Esophagus squamous epithelium (tissue), 5 donors: ENCODE measurements around the gene DDX51. TPM values are rescaled to one million over a fixed set of nuclear protein-coding genes. Genes with fewer than 3 reads are reported as not detected.

Source experiments
- DNase-seq: peaks from one replicate; lab custom pipeline; 2025; lab: John Stamatoyannopoulos, UW
- H3K27ac ChIP-seq, 4 donors: fragments of 200-600 bp; sonication (generic); one replicate each; pipeline ENCODE4 v1.5.1; 2016 to 2019; ENCODE audit warnings: mild to moderate bottlenecking in 1 of 4
- H3K27me3 ChIP-seq, 4 donors: fragments of 200-600 bp; sonication (generic); 1 replicate in 3 of 4; 2 replicates in 1 of 4; pipeline versions ENCODE4 v1.5.1 to v1.6.0; 2017 to 2021; ENCODE audit warnings: antibody characterized with exemption in 1 of 4
- H3K36me3 ChIP-seq, 3 donors: fragments of 200-600 bp; sonication (generic); one replicate each; pipeline ENCODE4 v1.5.1; 2016 to 2019
- H3K4me1 ChIP-seq, 3 donors: fragments of 200-600 bp; sonication (generic); one replicate each; pipeline ENCODE4 v1.5.1; 2017 to 2019
- H3K4me3 ChIP-seq, 4 donors: fragments of 200-600 bp; sonication (generic); 1 replicate in 3 of 4; 2 replicates in 1 of 4; pipeline ENCODE4 v1.5.1; 2016 to 2019; ENCODE audit warnings: mild to moderate bottlenecking in 2 of 4, moderate library complexity in 1 of 4
- H3K9me3 ChIP-seq, 3 donors: fragments of 200-600 bp; sonication (generic); one replicate each; pipeline ENCODE4 v1.5.1; 2016 to 2019
- POLR2A ChIP-seq, 4 donors: fragments of 450-650 bp; IDR thresholded peaks; one replicate each; pipeline ENCODE4 v1.6.1; 2017; ENCODE audit warnings: antibody characterized with exemption in 4 of 4, mild to moderate bottlenecking in 4 of 4, moderate library complexity in 3 of 4
- WGBS, 2 donors: methylation state at CpG; one replicate each; pipeline ENCODE4 v1.1.5; 2018; 5-methylcytosine and 5-hydroxymethylcytosine counted together
- intact Hi-C: fragments of 100-400 bp; cut with DNase I; formaldehyde crosslinking; loops from one replicate; pipeline ENCODE4 v1.15.0; 2022
- total RNA-seq, 4 donors: library from RNA; depleted of rRNA; stranded (reverse); fragments of >200 nt; gene quantifications; one replicate each; pipeline ENCODE4 v1.1.0, GENCODE V29; 2016
- TF ChIP-seq, protein P1 (sequence below), 6 experiments: fragments of 450-650 bp in 4 of 6; fragments of 200-600 bp in 2 of 6; sonication (generic) in 2 of 6; IDR thresholded peaks; one replicate each; pipeline ENCODE4 v1.5.1; 2016 to 2019; ENCODE audit warnings: antibody characterized with exemption in 6 of 6, mild to moderate bottlenecking in 4 of 6, moderate library complexity in 4 of 6
- donor health status: DM: yes; HTN: yes; CAD: no.

DDX51 gene
- total RNA-seq, 4 donors from 2014 or later = 8.9 to 15.3 (median 11.0) TPM

DNA sequence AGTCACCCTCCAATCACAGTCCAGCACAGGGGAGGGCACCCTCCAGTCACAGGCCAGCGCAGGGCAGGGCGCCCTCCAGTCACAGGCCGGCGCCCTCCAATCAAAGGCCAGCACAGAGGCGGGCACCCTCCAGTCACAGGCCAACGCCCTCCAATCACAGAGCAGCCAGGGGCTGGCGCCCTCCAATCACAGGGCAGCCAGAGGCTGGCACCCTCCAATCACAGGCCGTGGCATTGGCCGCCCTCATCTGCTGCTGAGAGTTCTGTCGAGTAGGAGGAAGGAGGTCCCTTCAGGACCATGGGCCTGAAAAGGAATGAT is 26.6 kb downstream of the DDX51 start:
- Histone ChIP-seq H3K4me1 (no peaks in the 10 kb centered on the region), H3K27me3 (no peaks in the 10 kb centered on the region), H3K4me3 (no peak overlapping the region), H3K9me3 (no peaks in the 10 kb centered on the region), H3K27ac (no peak overlapping the region), H3K36me3 (peaks cover 5 to 97% (median 6%) of the 10 kb centered on the region in 3 donors)
- intact Hi-C loops = no loop called here
- TF ChIP-seq POLR2A (IDR thresholded peaks at IDR 0.05) = no peak
- TF ChIP-seq, protein P1, sequence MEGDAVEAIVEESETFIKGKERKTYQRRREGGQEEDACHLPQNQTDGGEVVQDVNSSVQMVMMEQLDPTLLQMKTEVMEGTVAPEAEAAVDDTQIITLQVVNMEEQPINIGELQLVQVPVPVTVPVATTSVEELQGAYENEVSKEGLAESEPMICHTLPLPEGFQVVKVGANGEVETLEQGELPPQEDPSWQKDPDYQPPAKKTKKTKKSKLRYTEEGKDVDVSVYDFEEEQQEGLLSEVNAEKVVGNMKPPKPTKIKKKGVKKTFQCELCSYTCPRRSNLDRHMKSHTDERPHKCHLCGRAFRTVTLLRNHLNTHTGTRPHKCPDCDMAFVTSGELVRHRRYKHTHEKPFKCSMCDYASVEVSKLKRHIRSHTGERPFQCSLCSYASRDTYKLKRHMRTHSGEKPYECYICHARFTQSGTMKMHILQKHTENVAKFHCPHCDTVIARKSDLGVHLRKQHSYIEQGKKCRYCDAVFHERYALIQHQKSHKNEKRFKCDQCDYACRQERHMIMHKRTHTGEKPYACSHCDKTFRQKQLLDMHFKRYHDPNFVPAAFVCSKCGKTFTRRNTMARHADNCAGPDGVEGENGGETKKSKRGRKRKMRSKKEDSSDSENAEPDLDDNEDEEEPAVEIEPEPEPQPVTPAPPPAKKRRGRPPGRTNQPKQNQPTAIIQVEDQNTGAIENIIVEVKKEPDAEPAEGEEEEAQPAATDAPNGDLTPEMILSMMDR (IDR thresholded peaks at IDR 0.05) = no peak
- DNase-seq = no peak
- 80 to 100% methylated on average over 2 of the region's 10 CpGs for WGBS, 2 donors

DNA sequence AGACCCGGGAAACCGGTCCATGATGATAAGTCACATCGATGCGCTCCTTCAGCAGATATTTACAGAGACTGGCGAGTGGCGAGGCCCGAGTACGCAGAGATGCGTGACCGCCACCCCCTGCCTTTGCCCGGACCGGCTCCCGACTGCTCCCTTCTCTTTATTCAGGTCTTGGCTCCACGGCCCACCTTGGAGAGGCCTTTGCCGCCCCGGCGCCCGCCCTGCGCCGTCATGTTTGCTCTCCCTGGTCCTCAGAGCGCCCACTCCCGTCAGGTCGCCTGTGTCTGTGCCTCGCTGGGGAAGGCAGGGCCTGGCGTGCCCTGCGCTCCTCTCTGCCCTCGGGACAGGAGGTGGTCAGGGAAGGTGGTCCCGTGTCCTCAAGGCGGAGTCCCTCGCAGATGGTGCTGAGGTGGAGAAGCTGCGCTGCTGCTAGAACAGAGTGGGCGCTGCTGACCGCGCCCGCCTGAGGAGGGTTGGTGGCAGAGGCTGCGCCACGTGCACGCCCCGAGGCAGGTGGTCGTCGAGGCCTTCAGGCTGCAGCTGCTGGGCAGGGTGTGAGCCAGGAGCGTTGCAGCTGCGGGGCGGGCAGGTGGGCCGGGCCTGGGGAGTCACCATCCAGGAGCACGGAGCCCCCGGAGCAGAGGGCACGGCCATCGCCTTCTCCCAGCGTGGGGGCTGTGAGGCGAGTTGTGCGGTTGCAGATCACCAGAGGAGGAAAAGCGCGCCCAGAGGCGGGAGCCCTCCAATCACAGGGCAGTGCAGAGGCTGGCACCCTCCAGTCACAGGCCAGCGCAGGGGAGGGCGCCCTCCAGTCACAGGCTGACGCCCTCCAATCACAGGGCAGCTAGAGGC is 27.2 kb downstream of the DDX51 start:
- Histone ChIP-seq H3K36me3 (peaks cover 5 to 97% (median 6%) of the 10 kb centered on the region in 3 donors), H3K4me3 (no peak overlapping the region), H3K27ac (no peak overlapping the region), H3K9me3 (no peaks in the 10 kb centered on the region), H3K27me3 (no peaks in the 10 kb centered on the region), H3K4me1 (no peaks in the 10 kb centered on the region)
- intact Hi-C loops = no loop called here
- no peak for TF ChIP-seq POLR2A (IDR thresholded peaks at IDR 0.05)
- TF ChIP-seq, protein P1 (IDR thresholded peaks at IDR 0.05) = no peak
- no peak for DNase-seq
- 93 to 95% methylated on average over 12 to 22 of the region's 58 CpGs for WGBS, 2 donors

DNA sequence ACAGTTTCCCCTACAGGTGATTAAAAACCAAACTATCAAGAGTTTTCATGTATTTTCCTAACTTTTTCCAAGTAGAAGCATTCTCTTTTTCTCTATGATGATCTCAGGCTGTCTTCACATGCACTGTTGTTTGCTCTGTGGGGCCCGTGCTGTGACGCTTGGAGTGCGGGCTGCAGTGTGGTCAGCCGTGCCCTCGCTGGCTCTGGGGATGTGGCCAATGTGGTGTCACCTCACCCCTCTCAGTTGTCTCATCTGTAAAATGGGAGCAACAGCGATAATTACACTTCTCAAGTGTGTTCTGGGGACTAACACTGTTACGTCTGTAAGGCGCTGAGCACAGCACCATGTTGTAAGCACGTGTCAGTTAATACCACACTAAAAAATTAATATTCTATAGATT is 28.6 kb downstream of the DDX51 start:
- Histone ChIP-seq H3K36me3 (peaks cover 5 to 97% (median 15%) of the 10 kb centered on the region in 3 donors), H3K9me3 (no peaks in the 10 kb centered on the region), H3K4me3 (no peak overlapping the region), H3K27ac (no peak overlapping the region), H3K27me3 (no peaks in the 10 kb centered on the region), H3K4me1 (no peaks in the 10 kb centered on the region)
- DNase-seq = no peak
- WGBS, 2 donors = 85 to 97% methylated on average over 8 to 9 of the region's 9 CpGs
- intact Hi-C loops = no loop called here
- TF ChIP-seq, protein P1 (IDR thresholded peaks at IDR 0.05) = no peak
- TF ChIP-seq POLR2A (IDR thresholded peaks at IDR 0.05) = no peak

DNA sequence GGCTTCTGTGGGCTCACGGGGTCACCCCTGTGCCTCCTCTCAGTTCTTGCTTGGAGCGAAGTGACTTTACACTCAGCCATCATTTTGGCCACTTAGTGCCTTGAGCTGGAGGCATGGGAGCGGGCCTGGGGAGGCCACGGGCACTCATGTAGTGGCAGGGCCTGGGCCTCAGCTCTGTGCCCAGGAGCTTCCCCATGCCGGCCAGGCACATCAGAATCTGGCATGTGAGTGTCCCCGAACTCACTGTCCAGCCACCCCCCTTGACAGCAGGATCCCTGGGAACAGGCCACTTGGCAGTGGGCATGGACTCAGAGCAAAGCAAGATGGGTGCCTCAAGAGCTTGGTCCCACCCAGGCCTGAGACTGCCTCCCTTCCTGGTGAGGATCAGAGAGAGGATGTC is 29.5 kb downstream of the DDX51 start:
- DNase-seq = no peak
- H3K4me1 ChIP-seq = no peaks in the 10 kb centered on the region
- no peak overlapping the region for H3K27ac ChIP-seq
- no peak overlapping the region for H3K4me3 ChIP-seq
- H3K9me3 ChIP-seq = no peaks in the 10 kb centered on the region
- WGBS, 2 donors = 80 to 100% methylated on average over 1 to 2 of the region's 6 CpGs
- intact Hi-C loops = no loop called here
- H3K27me3 ChIP-seq = no peaks in the 10 kb centered on the region
- H3K36me3 ChIP-seq = peaks cover 7 to 97% (median 15%) of the 10 kb centered on the region in 3 donors
- TF ChIP-seq, protein P1 (IDR thresholded peaks at IDR 0.05) = no peak
- no peak for TF ChIP-seq POLR2A (IDR thresholded peaks at IDR 0.05)

DNA sequence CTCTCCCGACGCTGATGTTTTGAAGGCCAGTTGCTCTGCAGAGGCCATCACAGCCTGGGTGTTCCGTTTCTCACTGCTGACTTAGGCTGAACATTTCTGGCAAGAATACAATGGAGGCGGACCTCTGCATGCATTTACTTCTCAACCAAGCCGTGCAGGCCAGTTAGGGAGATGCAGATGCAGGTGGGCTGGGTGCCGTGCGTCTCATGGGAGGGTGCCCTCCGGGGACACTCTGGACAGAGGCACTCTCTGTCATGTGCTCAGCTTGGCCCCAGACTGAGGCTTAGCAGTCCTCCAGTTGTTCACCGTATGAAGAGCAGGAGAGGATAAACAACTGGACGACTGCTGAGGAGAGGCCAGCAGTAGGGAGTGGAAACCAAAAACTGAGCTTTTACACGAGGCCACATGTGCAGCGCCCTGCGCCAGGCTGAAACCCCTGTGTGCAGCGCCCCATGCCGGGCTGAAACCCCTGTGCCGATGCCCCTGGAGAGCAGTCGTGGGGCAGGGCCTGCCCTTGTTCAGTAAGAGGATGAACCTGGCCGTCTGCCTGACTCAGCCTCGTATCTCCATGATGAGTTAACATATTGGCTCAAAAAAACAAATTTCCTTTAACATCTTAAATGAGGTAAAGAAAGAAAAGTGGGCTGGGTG is 32.3 kb downstream of the DDX51 start:
- no peak for DNase-seq
- no peak overlapping the region for H3K4me3 ChIP-seq
- 83 to 89% methylated on average over 9 to 13 of the region's 19 CpGs for WGBS, 2 donors
- no peaks in the 10 kb centered on the region for H3K27me3 ChIP-seq
- TF ChIP-seq, protein P1 (IDR thresholded peaks at IDR 0.05) = no peak
- no peak for TF ChIP-seq POLR2A (IDR thresholded peaks at IDR 0.05)
- intact Hi-C loops = no loop called here
- no peaks in the 10 kb centered on the region for H3K4me1 ChIP-seq
- peaks cover 9 to 95% (median 15%) of the 10 kb centered on the region in 3 donors for H3K36me3 ChIP-seq
- no peaks in the 10 kb centered on the region for H3K9me3 ChIP-seq
- no peak overlapping the region for H3K27ac ChIP-seq
